ENCODE results near the gene PECR.

The PECR gene

DNA sequence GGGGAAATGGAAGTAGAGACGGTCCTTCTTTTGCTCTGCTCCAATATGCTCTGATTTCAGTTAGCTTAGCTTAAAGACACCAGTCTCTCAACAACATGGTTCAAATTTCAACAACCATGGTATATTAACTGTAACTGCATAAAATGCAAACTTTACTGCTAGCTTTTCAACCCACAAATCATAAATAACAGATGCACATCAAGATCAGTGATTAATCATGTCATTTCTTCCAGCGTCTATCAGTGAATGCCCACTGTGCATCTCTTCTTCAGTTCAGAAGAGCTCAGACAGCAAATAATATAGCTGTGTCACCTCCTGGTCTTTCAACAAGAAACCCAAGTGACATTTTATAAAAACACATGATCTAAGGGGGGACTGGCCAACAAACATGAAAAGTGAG is 12.6 kb downstream of the PECR start:
- no peak for FAIRE-seq

DNA sequence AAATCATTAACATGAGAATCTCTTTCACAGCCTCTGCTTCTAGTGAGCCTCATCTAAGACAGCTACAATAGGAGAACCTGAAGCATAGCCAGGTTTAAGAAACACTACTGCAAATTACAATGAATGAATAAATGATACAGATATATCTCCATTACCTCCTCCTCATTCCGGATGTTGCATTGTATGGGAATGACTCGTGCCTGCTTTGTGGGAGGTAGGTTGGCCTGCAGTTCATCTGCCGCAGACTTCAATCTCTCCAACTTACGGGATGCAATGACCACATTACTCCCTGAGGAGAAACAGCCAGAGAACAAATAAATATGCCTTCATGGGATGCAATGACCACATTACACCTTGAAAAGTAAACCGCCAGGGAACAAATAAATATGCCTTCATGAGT is 15.4 kb downstream of the PECR start:
- no peak for FAIRE-seq

DNA sequence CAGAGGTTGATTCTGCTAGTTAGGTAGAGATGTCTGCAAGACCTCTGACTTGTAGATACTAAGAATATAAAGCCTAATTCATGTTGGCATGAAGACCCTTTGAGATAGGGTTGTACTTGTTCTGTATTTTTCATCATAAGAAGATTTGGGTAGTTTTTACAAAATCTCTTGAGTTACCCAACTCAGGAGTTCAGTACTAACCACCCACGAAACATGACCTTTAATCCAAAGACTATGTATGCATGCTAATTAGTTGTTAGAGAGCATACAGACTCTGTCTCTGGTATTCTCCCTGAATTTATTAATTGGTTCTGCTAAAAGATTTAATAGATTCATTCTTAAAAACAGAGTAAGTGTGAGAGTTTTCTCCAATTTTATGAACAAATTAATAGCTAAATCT is 16.9 kb downstream of the PECR start:
- no peak for FAIRE-seq

DNA sequence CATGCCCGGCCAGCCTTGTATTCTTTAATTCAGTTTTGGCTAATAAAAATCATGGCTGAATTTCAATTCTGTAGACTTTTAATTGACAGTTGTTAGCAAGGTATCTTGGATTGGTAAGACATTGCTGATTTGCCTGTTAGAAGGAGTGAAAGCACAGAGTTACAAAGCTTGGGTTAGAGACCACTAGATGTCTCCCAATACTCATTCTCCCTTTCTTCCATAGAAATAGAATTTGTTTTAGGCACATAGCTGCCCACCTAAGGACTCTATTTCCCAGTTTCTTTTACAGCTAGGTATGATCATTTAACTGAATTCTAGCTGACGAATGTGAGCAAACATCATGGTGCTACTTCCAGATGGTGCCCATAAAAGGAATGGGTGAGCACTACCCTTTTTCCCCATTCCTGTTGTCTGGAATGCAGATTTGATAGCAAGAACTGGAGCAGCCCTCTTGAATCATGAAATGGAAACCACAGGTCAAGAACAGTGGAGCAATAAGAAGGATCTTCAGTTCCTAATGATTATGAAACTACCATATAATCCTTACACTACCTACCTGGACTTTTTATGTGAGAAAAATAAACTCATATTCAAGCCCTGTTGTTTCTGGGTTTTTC is 17.5 kb downstream of the PECR start:
- peak; percentile 53 for FAIRE-seq

DNA sequence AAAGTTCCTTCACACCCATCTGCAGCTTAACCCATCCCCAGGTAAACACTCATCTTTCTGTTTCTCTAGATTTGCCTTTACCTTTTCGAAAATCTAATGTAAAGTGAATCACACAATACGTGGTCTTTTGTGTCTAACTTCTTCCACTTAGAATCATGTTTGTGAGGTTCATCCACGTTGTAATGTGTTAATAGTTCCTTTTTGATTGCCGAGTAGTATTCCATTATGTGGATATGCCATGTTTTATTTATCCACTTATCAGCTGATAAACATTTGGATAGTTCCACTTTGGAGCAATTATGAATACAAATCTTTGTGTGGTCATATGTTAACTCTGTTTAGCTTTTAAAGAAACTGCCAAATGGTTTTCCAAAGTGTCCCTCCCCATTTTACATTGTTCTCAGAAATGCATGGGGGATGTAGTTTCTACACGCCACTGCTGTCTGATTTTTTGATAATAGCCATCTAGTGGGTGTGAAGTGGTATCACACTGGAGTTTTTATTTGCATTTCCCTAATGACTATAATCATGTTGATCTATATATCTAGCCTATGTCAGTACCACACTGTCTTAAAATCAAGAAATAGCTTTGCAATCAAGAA is 22.3 kb downstream of the PECR start:
- FAIRE-seq: no peak

DNA sequence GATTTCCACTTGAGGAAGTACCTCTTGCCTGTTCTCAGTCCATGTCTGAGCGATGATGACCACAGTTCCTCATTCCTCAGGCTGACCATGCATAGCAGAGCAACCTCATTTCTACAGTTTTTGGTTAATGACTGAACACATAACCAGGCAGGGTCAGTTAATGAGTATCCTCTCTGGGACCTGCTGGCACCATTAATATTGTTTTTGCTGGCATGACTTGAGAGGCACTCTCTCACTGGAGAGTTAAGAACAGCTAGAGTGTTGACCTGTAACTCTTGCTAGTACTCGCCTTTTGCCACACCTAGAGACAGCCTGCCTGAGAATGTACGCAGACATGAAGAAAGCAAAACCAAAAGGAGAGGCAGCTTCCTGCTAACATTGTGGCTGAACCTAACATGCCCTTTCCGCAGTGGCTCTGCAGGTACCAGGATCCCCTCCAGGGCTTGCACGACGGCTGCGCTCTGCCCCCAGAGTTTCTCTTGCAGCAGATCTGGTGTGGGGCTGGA is 23.9 kb downstream of the PECR start:
- no peak for FAIRE-seq

DNA sequence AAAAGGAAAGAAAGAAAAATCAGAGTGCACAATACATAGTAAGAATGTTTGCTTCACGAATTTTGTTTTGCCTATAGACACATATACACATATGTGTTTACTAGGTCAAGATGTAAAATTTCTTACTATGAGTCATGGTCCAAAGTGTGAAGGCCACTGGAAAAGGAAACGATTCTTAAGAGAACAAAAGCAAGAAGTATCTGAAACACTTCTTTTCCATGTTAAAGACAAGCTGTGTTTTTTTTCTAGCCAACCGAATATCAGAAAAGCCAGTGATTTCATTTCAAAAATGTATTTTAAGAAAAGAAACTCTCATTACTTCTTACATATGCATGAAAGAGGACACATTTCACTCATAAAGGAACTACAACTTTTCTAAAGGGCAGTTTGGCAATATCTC is 24.9 kb downstream of the PECR start:
- FAIRE-seq: no peak

DNA sequence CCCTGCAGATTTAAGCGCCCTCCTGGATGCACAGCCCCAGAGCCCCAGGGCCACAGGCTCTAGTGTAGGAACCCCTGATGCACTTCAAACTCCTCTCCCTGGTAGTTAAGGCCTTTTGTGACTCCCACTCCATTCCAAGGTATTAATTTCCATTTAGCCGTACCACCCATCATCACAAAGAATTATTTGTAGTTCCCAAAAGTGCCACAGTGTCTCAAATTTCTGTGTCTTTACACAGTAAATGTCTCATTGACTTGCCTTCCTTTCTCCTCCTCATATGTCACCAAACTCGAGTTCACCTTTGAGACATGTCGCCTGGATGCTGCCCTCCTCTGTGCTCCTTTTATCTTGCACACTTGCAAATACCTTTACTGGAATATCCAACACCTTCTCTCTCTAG is 25.9 kb downstream of the PECR start:
- no peak for FAIRE-seq

DNA sequence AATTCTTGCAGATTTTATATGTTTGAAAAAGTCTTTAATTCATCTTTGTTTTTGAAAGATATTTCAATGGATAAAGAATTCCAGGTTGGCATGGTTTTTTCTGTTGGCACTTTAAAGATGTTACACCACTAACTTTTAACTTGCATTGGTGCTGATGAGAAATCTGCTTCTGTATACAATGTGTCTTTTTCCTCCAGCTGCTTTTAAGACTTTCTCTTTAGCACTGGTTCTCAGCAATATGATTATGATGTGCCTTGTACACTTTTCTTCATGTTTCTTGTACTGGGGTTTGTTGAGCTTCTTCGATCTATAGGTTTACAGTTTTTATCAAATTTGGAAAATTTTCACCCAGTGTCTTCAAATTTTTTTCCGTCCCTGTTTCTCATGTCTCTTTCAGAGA is 29.2 kb downstream of the PECR start:
- FAIRE-seq: no peak

DNA sequence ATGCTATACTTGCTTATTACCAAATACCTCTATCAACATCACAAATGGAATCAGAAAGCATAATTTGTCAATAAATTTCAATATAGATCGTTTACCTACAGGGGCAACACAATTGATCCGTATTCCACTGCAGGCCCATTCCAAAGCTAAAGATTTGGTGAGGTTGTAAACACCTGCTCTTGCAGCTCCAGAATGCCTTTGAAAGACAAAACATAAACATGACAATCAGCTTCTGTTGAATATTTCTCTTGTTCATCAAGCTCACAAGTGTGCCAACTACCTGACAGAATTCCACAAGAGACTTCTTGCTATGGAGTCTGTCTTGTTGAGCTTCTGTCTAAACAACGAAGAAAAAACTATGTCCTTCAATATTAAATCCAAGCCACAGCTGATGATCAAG is 30.3 kb downstream of the PECR start:
- no peak for FAIRE-seq

DNA sequence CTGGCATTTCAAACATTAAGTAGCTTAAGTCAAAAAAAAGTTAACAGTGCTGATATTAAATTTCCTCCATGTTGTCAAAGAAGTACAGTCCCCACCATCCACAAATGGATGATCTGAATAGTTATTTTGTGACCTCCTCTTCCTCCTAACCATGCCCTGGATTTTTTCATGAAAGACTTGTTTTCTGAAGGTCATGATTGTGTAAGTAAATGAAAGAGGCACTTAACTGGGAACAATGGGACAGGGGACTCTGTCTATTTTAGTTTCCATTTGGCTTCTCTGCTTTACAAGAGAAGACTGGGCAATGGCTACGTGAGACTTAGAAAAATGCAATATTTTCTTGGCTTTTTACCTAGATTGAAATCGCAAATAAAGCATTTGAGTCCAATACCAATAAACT is 32.2 kb downstream of the PECR start:
- FAIRE-seq: no peak

DNA sequence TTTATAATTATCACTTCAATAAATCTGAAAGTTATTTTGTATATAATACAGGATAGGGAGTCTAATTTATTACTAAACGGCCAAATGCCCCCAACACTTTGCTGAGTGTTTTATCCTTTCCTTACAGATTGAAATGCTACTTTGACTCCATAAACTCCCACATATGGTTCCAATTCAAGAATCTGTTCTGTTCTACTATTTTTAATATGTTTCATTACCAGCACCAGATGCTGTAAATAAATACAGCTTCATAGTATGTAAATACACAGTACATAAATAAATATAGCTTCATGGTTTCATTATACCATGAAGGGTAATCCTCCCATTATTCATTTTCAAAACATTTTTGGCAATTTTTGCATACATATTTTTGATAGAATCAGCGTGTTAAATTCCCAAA is 34.2 kb downstream of the PECR start:
- FAIRE-seq: no peak

DNA sequence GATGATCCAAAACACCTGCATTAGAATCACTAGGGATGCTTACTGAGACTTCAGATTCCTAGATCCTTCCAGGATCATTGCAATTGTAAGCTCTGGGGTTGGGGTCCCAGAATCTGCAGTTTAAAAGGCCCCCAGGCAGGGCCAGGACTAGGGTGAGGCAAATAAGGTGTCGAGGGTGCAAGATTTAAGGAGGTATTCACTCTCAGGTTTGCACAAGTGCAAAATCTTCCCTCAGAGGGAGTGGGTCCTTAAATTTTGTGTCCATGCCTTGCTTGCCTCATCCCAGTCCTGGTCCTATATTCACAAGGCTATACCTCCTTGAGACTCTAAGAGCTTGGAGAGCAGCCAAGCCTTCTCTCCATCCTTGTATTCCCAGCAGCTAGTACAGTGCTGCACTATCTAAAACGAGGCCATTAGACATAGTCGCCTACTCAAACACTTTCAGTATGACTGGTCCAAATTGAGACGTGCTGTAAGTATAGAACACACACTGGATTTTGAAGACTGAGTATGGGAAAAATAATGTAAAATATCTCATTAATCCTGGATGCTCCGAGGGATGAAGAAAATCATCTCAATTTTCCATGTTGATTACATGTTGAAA is 36.6 kb downstream of the PECR start:
- no peak for FAIRE-seq

DNA sequence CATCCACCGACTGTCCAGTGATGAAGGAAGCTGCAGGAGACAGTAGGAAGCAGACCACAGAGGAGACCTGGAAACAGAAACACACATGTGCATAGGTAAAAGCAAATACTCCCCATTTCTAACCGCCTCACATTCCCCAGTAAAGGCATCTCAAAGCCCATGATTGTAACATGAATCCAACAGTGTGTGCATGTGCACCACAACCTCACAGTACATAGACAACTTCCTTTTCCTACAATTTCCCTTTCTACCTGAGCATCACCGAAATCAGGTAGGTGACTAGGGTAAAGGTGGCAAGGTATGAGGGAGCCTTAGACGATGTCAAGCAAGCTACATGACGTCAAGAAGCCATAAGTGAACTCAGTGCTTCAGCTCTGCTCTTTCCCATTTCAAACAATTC is 37.7 kb downstream of the PECR start:
- FAIRE-seq: no peak

DNA sequence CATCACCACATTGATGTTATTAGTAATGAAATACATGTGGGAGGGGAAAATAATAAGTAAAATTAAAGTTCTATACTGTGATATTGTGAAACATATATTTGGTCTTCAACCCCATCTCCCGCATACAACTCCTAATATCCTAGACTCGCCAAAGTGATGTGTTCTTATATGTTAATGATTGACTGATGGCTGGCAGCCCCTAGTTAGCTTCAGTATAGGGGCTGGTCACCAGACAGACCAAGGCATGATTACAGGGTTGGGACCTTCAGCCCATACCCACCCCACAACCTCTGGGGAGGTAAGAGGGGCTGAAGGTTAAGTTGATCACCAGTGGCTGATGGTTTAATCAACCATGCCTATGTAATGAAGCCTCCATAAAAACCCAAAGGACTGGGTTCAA is 40.2 kb downstream of the PECR start:
- FAIRE-seq: no peak

DNA sequence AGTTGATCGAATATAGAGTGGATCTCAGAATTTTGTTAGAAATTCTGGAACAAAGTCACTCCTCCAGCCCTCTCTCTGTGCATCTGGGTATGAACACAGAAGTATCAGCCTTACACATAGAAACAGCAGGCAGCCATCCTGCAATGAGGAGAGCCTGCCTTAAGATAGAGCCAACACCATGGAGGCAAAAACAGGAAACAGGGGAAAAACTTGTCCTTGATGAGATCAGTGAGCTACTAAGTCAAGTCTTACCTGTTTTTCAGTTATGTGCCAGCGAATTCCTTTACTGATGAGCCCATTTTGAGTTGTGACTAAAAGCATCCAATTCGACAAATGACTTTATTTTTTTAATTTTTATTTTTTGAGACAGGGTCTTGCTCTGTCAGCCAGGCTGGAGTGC is 41.7 kb downstream of the PECR start:
- no peak for FAIRE-seq

DNA sequence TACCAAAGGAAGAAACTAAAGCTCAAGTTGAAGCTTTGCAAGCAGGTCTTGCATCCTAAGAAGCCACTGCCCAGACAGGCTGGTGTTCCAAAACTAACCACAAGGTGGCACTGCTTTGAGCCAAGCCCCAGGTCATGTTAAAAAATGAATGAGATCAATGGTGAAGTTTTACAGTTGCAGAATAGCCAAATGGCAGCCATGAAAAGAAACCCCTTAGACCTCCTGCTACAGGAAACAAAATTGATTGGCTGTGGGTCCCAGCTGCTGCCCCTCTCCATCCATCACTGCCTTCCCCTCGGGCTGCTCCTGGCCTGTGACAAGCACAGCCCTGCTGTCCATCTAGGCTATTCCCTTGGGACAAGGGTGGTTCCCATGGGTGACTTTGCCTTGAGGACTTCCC is 47.5 kb downstream of the PECR start:
- FAIRE-seq: peak; percentile 3

DNA sequence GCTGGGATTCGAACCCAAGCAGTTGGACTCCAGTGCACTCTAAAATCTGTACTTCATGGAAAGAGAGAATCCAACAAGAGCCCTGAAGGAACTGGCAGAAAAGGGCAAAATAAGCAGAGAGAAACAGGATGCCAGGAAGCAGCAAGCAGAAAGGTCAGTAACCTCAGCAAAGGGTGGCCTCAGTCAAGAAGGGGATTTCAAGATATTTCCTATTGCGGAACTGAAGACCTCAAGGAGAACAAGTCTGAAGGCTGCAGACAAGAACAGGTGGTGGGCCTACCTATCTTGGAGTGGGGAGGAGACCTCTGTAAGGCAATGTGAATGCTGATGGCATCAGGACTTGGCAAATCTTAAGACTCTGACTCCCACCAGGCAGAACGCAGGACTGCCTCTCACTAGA is 48.2 kb downstream of the PECR start:
- FAIRE-seq: no peak

DNA sequence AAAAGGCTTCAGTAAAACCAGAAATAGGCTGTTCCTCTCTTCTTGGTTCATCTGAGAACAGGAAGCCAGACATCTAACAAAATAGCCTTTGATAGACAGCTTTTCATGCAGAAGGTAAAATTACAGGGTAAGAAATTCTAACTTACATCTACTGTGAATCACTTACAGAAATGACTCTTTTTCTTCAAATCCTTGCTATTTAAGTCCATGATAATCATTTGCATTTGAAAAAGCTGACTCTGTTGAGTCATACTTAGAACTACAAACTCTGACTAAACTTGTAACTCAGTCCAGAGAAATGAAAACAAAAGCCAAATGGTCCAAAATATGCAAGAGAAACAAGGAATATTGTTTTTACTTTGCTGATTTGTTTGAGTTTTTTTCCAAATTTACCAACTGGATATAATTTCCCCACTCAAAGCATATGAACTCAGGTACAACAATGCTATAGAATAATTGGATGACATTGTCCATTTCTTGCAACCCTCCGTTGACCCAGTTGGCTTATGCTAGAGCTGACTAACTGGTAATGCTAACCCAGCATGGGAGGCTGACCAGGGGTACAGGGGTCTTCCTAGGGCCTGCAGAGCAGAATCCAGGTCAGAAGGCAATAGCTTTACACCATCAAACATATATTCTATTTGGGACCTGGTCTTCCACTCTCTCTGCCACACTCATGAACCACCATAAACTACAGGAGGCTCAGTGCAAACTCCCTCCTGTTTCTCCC is 49.5 kb downstream of the PECR start:
- FAIRE-seq: no peak

DNA sequence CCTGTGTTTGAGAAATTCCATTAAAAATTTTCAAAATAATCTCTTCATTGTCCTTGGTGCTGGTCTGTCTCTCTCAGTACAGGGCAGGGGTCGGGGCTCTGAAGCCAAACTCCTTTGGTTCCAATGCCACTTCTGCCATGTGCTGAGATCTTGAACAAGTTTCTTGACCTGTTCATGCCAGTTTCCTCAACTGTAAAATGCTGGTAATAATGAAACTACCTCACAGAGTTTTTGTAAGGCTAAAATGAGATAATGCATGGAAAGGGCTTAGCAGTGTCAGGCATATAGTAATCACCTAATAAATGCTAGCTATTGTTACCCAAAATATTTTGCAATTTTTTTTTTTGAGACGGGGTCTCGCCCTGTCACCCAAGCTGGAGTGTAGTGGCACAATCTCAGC is 51.4 kb downstream of the PECR start:
- no peak for FAIRE-seq

DNA sequence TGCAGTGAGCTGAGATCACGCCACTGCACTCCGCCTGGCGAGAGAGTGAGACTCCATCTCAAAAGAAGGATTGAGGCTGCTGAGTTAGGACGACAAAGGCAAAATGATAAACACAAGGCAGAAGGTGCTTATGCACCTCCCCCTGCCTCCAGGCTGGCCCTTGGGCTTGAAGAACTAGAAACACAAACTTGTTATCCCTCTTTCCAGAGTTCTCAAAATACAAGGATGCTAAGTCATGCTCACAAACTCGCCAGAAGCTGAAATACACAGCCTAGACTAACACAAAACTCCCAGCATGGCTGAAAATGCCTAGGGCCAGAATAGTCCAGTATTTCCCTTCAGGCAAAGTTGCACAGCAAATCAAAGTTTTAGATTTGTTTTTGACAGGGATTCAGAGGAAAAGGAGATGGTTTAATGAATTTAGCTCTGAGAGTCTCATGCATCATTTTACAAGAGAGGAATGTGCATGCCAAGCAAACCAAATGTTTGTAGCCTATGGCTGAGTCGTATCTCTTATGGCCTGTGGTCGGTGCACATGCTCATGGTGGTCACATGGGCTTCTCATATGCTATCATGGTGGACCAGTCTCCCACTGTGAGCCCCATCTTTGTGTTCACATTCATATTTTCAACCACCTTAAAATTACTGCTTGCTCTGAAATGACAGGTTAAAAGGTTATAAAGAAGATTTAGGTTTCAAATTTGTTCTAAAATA is 52.0 kb downstream of the PECR start:
- FAIRE-seq: no peak

DNA sequence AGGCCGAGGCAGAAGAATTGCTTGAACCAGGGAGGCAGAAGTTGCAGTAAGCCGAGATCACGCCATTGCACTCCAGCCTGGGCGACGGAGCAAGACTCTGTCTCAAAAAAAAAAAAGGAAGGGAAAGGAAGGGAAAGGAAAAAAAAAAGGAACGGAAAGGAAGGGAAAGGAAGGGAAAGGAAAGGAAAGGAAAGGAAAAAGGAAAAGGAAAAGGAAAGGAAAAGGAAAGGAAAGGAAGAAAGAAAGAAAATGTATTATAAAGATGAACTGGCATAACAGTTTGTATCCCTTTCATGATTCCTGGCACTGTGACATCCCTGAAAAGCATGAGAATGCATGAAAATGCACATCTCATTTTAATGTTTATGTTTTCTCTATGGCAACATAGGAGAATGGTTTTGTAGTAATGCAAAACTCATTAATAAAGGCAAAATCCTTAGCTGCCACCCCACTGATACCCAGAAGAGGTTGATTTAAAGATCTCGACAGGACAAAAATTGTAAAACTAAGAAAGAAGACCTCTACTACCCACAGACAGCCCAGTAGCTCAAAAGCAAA is 56.8 kb downstream of the PECR start:
- FAIRE-seq: no peak

DNA sequence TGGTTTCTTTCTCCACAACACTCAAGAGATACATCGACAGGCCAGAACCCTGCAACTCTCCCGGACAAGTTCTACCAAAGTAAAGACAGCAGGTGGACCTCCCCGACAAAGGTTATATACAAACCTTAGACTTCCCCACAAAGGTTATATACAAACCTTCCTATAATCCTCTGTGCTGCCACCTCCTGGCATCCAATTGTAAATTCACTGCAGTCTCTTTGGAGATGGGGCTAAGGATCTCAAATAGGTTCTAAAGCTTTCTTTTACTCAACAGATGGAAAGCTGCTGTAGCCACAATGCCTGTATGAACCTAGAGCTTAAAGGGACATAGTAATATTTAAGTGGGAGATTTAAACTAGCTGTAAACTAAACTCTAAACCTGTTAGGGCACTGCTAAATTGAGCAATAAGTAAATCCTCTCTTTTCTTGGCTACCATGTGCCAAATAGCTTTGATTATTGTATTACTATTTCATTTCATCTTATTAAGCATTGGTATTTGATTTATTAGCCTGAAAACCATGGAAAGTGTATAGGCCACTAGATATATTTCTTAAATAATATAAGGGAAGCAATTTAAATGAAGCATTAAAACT is 58.5 kb downstream of the PECR start:
- FAIRE-seq: peak; percentile 84
